GM04504 (cell line): Measurements from ENCODE around the gene GRIP2.

Experiments used
- DNase-seq: peaks from one replicate; pipeline ENCODE4 v3.0.0-alpha.2; 2012; ENCODE audit warnings: low read depth

GRIP2 gene

GRCh38 chr3:14539384-14539741 lies 779 bp downstream of the GRIP2 start:
- no peak for DNase-seq

GRCh38 chr3:14538451-14539088 lies 1.6 kb downstream of the GRIP2 start:
- DNase-seq = no peak

- DNase-seq = no peak
Measured at GRCh38 chr3:14537590-14538450, 2.3 kb downstream of the GRIP2 start.

- DNase-seq = no peak
Measured at GRCh38 chr3:14536837-14537589, 3.1 kb downstream of the GRIP2 start.

- DNase-seq = no peak
Measured at GRCh38 chr3:14536055-14536815, 3.9 kb downstream of the GRIP2 start.

- no peak for DNase-seq
Measured at GRCh38 chr3:14535616-14536015, 4.5 kb downstream of the GRIP2 start.

- DNase-seq = no peak
Measured at GRCh38 chr3:14534516-14535191, 5.5 kb downstream of the GRIP2 start.

GRCh38 chr3:14533457-14533958 lies 6.6 kb downstream of the GRIP2 start:
- no peak for DNase-seq

GRCh38 chr3:14532691-14533456 lies 7.3 kb downstream of the GRIP2 start:
- DNase-seq = no peak

GRCh38 chr3:14531856-14532395 lies 8.2 kb downstream of the GRIP2 start:
- DNase-seq = no peak

- DNase-seq = no peak
Measured at GRCh38 chr3:14528081-14528480, 12.1 kb downstream of the GRIP2 start.

- peak; percentile 42 for DNase-seq
Measured at GRCh38 chr3:14525685-14526631, 14.2 kb downstream of the GRIP2 start.

- DNase-seq = no peak
Measured at GRCh38 chr3:14524920-14525660, 15.1 kb downstream of the GRIP2 start.

- no peak for DNase-seq
Measured at GRCh38 chr3:14524311-14524711, 15.8 kb downstream of the GRIP2 start.

GRCh38 chr3:14523792-14524191 lies 16.4 kb downstream of the GRIP2 start:
- DNase-seq = no peak

- DNase-seq = no peak
Measured at GRCh38 chr3:14522768-14523167, 17.4 kb downstream of the GRIP2 start.

GRCh38 chr3:14522129-14522691 lies 17.9 kb downstream of the GRIP2 start:
- no peak for DNase-seq

- no peak for DNase-seq
Measured at GRCh38 chr3:14521611-14522010, 18.5 kb downstream of the GRIP2 start.
